Neural cell (in vitro differentiated cells): ENCODE measurements around the gene TPRG1L.

Source experiments
- EP300 ChIP-seq: fragments of 450-650 bp; conservative IDR thresholded peaks from 2 replicates; pipeline ENCODE4 v1.6.1; 2014; ENCODE audit warnings: antibody characterized with exemption, mild to moderate bottlenecking, moderate library complexity; ENCODE audit not compliant: poor library complexity, severe bottlenecking
- EZH2 ChIP-seq: fragments of 200-600, 300-800 bp; shearing (Covaris generic), sonication (generic); IDR thresholded peaks from 2 replicates; pipeline ENCODE4 v1.6.1; 2014; ENCODE audit warnings: antibody characterized with exemption, low read length, borderline replicate concordance, mild to moderate bottlenecking; ENCODE audit not compliant: insufficient read depth, poor library complexity, severe bottlenecking
- MXI1 ChIP-seq: fragments of 450-650 bp; conservative IDR thresholded peaks from 2 replicates; pipeline ENCODE4 v1.6.1; 2014; ENCODE audit warnings: antibody characterized with exemption, mild to moderate bottlenecking; ENCODE audit not compliant: poor library complexity, severe bottlenecking
- RAD21 ChIP-seq: fragments of 450-650 bp; conservative IDR thresholded peaks from 2 replicates; pipeline ENCODE4 v1.6.1; 2014; ENCODE audit warnings: antibody characterized with exemption, mild to moderate bottlenecking, moderate library complexity
- TAF1 ChIP-seq: IDR thresholded peaks from 2 replicates; pipeline ENCODE4 v1.6.1; 2012; ENCODE audit warnings: low read depth
- TF ChIP-seq, protein P1 (sequence below): fragments of 450-650 bp; IDR thresholded peaks from 2 replicates; pipeline ENCODE4 v1.5.1; 2014; ENCODE audit warnings: antibody characterized with exemption, mild to moderate bottlenecking, moderate library complexity; ENCODE audit not compliant: poor library complexity, severe bottlenecking
- TF ChIP-seq, protein P2 (sequence below): IDR thresholded peaks from 2 replicates; pipeline ENCODE4 v1.6.1; 2012; ENCODE audit warnings: borderline replicate concordance

DNA sequence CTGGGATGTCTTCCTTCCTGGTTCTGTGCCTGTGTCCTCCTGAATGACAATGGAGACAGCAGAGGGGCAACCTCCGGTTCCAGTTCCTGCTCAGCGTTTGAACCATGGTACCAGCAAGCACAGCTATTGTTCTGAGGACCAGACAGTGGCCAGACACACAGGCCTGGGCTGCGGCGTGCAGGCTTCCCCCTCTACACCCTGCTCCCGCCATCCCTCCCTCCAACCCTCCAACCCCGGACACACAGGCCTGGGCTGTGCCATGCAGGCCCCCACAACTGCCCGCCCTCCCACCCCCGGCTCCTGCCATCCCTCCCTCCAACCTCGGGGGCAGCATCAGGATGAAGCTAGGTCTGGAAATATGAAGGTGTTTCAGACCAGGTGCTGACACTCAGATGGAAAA lies 8.0 kb upstream of the TPRG1L start:
- TF ChIP-seq, protein P1, sequence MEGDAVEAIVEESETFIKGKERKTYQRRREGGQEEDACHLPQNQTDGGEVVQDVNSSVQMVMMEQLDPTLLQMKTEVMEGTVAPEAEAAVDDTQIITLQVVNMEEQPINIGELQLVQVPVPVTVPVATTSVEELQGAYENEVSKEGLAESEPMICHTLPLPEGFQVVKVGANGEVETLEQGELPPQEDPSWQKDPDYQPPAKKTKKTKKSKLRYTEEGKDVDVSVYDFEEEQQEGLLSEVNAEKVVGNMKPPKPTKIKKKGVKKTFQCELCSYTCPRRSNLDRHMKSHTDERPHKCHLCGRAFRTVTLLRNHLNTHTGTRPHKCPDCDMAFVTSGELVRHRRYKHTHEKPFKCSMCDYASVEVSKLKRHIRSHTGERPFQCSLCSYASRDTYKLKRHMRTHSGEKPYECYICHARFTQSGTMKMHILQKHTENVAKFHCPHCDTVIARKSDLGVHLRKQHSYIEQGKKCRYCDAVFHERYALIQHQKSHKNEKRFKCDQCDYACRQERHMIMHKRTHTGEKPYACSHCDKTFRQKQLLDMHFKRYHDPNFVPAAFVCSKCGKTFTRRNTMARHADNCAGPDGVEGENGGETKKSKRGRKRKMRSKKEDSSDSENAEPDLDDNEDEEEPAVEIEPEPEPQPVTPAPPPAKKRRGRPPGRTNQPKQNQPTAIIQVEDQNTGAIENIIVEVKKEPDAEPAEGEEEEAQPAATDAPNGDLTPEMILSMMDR, result no peak
- TF ChIP-seq EP300, result no peak
- no peak for TF ChIP-seq MXI1
- no peak for TF ChIP-seq RAD21
- TF ChIP-seq, protein P2, sequence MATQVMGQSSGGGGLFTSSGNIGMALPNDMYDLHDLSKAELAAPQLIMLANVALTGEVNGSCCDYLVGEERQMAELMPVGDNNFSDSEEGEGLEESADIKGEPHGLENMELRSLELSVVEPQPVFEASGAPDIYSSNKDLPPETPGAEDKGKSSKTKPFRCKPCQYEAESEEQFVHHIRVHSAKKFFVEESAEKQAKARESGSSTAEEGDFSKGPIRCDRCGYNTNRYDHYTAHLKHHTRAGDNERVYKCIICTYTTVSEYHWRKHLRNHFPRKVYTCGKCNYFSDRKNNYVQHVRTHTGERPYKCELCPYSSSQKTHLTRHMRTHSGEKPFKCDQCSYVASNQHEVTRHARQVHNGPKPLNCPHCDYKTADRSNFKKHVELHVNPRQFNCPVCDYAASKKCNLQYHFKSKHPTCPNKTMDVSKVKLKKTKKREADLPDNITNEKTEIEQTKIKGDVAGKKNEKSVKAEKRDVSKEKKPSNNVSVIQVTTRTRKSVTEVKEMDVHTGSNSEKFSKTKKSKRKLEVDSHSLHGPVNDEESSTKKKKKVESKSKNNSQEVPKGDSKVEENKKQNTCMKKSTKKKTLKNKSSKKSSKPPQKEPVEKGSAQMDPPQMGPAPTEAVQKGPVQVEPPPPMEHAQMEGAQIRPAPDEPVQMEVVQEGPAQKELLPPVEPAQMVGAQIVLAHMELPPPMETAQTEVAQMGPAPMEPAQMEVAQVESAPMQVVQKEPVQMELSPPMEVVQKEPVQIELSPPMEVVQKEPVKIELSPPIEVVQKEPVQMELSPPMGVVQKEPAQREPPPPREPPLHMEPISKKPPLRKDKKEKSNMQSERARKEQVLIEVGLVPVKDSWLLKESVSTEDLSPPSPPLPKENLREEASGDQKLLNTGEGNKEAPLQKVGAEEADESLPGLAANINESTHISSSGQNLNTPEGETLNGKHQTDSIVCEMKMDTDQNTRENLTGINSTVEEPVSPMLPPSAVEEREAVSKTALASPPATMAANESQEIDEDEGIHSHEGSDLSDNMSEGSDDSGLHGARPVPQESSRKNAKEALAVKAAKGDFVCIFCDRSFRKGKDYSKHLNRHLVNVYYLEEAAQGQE, result no peak
- no peak for TF ChIP-seq TAF1
- no peak for TF ChIP-seq EZH2
